Stimulated activated CD8-positive, alpha-beta memory T cell treated with anti-CD3 and anti-CD28 coated beads, Interleukin-7, amount 100 ng/mL, for 4 hours (primary cell): ENCODE data around the gene BARX1.
"Not testable (repeated sequence)": the region's sequence is repeated elsewhere in the genome, so short reads cannot be mapped to it uniquely, and the experiment has no call there.

Source experiments
- DNase-seq, 2 donors: peaks; one replicate each; pipeline ENCODE4 v3.0.0-alpha.2; 2020; ENCODE audit warnings: low read depth in 2 of 2

The BARX1 gene, protein sequence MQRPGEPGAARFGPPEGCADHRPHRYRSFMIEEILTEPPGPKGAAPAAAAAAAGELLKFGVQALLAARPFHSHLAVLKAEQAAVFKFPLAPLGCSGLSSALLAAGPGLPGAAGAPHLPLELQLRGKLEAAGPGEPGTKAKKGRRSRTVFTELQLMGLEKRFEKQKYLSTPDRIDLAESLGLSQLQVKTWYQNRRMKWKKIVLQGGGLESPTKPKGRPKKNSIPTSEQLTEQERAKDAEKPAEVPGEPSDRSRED

GRCh38 chr9:93955111-93955980 is at the start of gene BARX1:
Gene BARX1 (minus strand): TSS chr9:93955355. CDS start chr9:93955146, 209 bp downstream.
- no peak for DNase-seq

DNA sequence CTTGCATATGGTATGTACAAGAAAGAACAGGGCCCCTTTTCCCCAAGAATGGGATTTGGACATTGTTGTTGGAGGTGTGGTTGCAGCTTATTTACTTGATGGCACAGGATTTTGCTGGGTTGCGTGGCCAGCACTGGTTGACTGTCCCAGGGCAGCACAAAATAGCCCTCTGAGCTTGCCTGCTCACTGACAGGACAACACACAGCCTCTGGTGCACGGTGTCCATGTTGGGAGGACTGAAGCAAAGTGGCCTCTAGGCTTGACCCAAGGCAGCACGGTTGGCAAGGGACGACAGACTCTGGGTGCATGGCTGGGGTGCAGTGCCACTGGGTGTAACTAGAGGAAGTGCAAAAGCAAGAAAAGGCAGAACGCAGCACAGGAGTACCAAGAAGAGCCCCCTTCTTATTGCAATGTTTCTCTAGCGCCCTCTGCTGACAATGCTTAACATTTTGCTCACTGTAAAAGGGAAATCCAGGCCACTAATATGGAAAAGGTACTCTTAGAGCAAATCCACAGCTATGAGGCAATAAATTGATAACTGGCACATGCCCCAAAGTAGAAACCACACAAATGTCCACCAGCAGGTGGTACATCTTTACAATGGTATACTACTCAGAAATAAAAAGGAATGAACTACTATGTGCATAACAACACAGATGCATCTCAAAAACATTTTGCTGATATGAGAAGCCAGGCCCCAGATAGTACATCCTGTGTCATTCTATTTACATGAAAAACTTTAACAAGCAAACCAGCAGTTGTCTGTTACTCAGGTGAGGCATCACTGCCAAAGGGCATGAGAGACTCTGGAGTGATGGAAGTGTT is 47.4 kb upstream of the BARX1 start:
- DNase-seq, result no peak

DNA sequence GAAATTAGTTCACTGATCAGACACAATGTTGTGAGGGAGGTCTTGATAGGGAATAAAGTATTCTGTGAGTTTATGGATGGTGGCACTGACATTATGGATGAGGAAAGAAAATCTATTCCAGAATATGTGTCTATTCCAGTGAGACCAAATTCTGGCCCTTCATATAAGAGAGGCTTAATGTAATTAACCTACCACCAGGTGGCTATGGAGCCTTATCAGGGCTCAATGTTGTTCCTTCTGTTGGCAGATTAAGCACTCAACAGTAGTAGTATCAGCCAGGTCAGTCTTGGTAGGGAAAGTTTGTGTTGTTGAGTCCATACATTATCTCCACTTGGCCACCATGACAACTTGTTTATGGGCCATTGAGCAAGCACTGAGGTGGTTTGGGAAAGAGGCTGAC is 41.7 kb upstream of the BARX1 start:
- DNase-seq, result no peak

DNA sequence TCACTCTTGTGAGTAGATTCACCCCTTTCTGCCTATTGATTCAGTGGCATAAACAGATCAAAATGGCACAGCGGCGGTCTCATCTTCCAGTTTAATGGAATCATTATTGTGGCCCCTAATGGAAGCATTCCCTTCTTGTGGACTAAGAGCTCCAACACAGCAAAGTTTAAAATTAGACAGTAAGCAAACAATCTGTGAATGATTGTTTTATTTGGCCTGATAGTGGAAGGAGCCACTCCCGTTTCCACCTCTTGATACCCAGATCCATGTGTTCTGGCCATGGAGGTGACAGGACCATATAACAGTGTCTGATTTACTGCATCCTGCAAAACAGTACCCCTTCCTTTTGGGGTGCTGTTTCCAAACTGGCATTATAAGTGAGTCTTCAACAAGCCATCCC is 41.2 kb upstream of the BARX1 start:
- no peak for DNase-seq

DNA sequence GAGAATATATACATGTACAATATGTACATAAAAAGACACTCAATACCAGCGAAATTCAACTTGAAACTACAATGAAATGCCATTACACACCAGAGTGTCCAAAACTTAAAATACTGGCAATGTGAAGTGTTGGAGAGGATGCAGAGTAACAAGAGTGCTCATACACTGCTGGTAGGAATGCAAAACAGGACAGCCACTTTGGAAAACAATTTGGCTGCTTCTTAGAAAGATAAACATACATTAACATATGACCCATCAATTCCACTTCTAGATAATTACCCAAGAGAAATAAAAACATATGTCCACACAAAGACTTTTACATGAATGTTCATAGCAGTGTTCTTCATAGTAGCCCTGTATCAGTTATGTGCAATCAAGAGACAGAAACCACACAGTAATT is 39.4 kb upstream of the BARX1 start:
- no peak for DNase-seq

- no peak for DNase-seq
Measured at GRCh38 chr9:93994132-93994531, 39.0 kb upstream of the BARX1 start.

GRCh38 chr9:93992830-93993229 is 37.7 kb upstream of the BARX1 start:
- no peak for DNase-seq

GRCh38 chr9:93990448-93990847 is 35.3 kb upstream of the BARX1 start:
- no peak for DNase-seq

DNA sequence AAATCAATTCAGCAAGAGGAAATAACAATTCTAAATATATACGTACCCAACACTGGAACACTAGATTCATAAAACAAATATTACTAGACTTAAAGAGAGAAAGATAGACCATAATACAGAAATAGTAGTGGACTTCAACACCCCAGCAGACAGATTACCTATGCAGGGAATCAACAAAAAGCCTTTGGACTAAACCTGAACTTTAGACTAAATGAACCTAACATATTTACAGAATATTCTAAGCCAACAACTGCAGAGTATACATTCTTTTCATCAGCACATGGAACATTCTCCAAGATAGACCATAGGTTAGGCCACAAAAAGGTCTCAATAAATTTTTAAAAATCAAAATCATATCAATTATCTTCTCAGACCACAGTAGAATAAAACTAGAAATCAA is 32.9 kb upstream of the BARX1 start:
- DNase-seq, result no peak

DNA sequence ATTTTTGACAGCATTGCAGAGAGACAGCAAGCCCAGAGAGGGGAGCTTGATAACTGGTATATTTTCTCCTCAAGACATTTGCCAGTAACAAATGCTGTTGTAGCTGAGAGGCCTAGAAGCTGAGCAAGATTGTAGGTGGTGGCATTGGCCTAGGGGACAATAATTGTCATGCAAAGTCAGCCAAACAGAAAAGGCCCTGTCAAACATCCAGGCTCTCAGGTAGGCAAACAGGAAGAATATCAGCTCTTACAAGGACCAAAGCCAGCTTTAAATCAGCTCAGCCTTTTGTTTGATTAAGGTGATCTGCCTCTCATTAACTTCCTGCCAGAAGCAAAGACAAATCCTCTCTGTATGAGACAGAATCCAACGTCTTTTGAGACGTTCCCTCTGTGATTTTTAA is 29.7 kb upstream of the BARX1 start:
- no peak for DNase-seq

- DNase-seq, result no peak
Measured at GRCh38 chr9:93983875-93984274, 28.7 kb upstream of the BARX1 start.

DNA sequence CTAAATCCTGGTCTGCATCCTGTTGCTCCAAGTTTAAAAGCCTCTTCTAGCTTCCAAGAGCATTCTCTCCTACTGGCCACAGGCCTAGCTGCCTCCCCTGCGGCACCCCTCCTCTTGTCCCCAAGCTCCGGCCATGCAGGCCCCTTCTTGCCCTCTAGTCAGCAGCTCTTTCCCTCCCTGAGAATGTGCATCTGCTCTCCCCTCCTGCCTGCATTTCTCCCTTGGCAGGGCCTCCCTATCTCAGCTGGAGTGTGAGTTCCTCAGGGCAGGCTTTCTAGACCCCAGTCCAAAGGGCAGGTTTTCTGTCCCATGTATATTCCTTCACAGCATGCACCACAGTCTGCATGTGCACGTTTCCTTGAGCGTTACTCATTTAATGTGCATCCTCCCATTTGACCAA is 24.6 kb upstream of the BARX1 start:
- no peak for DNase-seq

DNA sequence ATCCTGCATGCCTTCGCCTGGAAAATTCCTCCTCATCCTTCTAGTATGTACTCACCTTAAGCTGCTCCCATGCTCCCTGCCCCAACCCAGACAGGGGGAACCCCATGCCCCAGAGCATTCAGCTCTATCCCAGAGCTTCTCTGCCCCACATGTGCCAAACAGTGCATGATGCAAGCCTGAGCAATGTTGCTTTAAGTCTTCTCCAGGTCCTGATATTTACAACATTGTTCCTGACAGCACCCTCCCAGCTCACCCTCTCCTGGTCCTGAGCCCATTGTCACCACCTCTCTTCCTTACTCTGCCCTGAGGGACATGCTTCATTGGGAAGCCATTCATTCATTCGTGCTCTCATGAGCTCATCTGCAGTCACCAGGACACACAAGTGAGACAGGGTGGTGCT is 23.4 kb upstream of the BARX1 start:
- DNase-seq, result no peak

GRCh38 chr9:93976973-93977372 is 21.8 kb upstream of the BARX1 start:
- no peak for DNase-seq

DNA sequence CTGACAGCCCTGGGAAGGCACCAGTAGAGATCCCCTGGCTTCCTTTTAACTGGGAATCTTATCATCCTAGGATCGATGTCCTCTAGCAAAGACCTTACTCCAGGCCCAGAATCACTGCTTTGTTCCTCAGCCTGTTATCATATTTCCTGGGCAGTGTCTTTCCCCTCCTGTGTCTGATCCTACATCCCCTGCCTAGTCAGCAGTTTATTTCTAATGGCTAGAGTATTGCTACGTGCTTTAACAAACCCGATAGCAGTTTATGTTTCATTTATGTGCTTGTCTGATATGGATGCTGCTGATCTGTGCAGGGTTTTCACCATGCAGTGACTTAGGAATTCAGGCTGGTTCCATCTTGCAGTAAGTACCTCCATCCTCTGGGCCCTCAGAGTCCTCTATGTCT is 20.9 kb upstream of the BARX1 start:
- no peak for DNase-seq

DNA sequence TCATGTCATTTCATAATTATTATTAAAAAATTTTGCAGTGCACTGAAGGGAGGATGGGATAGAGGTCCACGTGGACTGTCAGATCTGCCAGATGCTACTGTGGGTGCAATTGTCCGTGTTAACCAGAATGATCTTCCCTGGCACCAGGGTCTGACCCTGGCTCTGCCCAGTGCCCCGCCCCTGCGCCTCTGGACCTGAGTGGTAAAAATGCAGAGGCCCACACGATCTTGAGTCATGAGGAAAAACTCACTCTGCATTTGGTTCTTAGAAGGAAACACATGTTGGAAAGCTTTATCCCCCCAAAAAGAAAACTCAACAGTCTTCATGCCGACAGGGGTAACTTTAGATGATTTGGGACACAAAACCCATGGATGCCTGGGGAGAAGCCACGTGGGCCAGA is 20.1 kb upstream of the BARX1 start:
- no peak for DNase-seq

DNA sequence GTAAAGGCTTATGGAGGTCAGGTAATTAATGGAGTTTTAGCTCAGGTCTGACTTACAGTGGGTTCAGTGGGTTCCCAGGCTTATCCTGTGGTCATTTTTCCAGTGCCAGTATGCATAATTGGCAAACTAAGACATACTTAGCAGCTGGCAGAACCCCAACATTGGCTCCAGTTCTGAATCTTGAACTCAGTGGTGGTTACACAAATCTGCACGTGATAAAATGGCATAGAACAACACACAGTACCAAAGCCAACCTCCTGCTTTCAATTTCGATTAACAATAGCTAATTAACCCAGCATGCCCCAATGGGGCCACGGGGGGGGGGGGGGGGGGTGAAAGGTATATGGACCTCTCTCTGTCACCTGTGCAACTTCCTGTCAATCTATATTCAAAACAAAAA is 19.0 kb upstream of the BARX1 start:
- no peak for DNase-seq

DNA sequence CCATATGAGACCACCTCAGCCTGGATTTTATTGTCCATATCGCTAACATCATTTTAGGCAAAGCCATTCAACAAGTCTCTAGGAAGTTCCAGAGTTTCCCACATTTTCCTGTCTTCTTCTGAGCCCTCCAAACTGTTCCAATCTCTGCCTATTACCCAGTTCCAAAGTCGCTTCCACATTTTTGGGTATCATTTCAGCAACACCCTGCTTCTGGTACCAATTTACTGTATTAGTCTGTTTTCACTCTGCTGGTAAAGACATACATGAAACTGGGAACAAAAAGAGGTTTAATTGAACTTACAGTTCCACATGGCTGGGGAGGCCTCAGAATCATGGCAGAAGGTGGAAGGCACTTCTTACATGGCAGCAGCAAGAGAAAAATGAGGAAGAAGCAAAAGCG is 17.5 kb upstream of the BARX1 start:
- not testable (repeated sequence) for DNase-seq

DNA sequence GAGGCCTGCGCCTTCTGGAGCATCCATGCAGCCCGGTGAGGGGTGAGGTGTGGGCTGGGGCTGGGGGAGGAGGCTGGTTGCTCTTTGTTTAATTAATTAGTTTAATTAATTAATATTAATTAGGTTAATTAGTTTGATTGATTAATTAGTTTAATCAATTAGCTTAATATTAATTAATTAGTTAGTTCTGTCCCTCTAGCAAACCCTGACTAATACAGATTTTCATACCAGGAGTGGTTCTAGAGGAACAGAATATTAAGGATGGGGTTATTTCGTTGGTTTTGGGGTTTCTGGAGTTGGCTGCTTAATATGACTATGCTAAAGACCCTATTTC is 14.1 kb upstream of the BARX1 start:
- DNase-seq, result no peak

DNA sequence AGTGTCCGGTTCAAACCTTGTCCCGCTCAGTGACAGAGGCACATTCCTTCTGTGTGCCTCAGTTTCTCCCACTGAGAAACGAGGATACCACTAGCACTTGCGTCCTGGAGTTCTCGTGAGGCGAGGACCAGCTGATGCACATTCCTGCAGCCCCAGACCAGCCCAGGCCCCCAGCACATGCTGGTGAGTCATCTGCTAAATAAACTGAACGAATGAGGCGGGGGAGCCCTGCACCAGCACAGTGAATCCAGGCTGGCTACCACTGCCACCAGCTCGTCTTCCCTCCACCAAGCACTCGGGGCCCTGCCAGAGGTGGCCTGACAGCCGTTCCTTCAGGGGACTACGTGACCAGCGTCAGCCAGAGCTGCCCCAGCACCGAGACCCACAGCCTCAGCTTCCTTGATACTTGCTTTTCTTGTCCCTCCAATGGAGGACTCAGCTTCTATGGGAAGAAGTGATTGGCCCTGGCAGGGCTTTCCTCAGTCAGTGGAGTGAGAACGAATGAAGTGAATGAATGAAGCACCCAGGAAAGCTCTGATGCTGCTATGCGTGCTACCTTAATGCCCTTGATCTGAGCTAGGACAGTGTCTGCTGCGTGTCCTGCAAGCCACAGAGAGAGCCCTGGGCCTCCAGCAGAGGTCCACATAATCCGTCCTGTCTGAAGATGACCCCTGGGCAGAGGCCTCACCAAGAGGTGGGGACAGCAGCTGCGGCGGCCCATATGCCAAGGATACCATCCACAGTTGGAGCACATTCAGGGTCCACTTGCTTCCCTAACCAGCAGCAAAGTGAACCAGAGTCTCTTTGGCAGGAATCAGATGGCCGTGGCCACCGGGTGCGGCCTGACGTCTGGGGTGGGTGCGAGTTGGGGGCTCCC is 13.5 kb upstream of the BARX1 start:
- DNase-seq, result no peak

DNA sequence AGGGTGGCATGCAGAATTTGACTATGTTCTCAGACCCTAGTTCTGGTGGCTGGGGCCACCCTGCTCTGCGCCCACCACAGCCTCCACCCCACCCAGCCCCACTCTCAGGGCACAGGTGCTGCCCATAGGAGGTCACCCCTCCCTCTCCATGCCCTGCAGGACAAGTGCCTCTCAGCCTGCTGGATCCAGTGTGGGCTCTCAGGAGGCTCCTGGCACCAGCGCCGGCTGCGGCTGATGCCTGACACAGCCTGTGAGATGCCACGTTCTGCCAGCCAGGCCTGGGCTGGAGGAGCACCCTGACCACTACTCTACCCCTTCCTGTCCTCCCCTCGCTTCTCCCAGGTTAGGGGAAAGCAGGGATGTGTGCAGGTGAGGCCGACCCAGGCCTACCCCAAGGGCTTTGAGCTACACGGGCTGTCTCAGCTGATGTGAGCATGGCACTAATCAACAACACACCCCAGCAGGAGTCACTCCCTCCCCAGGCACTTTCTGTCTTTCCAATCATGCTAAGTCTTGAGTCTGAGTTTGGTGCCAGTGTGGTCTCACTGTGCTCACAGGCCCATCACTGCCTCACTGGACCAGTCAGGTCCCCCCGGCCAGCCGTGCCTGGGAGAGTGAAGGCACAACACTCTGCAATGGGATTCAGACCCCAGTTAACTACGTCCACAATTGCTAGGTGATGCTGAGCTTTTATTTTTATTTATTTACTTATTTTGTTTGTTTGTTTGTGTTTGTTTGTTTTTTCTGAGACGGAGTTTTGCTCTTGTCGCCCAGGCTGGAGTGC is 12.1 kb upstream of the BARX1 start:
- no peak for DNase-seq
